Endothelial cell of umbilical vein (primary cell): Measurements from ENCODE around the gene C1orf115. TPM values are rescaled to one million over a fixed set of nuclear protein-coding genes. Genes with fewer than 3 reads are reported as not detected.

ENCODE experiments used
- BruUV-seq: library from RNA; stranded (reverse); fragments of 400-500 nt; replicated peaks from 2 replicates; lab custom pipeline; 2021; lab: Mats Ljungman, UMichigan
- CTCF ChIA-PET: fragments of 300-600, 350-600 bp; sonication (Branson Sonifier 250); formaldehyde crosslinking; loops from one replicate; lab custom pipeline; 2021; ENCODE audit warnings: antibody characterized with exemption, inconsistent platforms; lab: Charles Lee
- POLR2A ChIA-PET: fragments of 300-600, 350-600 bp; sonication (Branson Sonifier 250); formaldehyde crosslinking; loops from one replicate; lab custom pipeline; 2021; ENCODE audit warnings: antibody characterized with exemption, inconsistent platforms; lab: Charles Lee
- DNase-seq: peaks from one replicate; pipeline ENCODE4 v3.0.0-alpha.2; 2011; ENCODE audit warnings: low read depth, low spot score
- FAIRE-seq: peaks from 2 replicates; lab custom pipeline; 2011; peaks lifted over from hg19 to GRCh38; lab: Jason Lieb, UNC
- H2AFZ ChIP-seq: 2 replicates; pipeline ENCODE4 v1.6.0; 2012; ENCODE audit warnings: low read depth, low read length, control low read depth, inconsistent platforms
- H3K27ac ChIP-seq: 2 replicates; pipeline ENCODE4 v1.5.1; 2011; ENCODE audit warnings: low read depth, mild to moderate bottlenecking, control low read depth, low read length, moderate library complexity; ENCODE audit not compliant: insufficient read depth
- H3K27me3 ChIP-seq, 2 experiments: 2 replicates each; pipeline versions ENCODE4 v1.6.0 to v1.6.1; 2011; ENCODE audit warnings: low read length in 2 of 2, mixed read lengths in 1 of 2; ENCODE audit not compliant: control insufficient read depth in 2 of 2, insufficient read depth in 2 of 2
- H3K36me3 ChIP-seq, 2 experiments: 2 replicates in 1 of 2; 3 replicates in 1 of 2; pipeline ENCODE4 v1.5.1; 2011; ENCODE audit warnings: low read length in 2 of 2, mild to moderate bottlenecking in 1 of 2, moderate library complexity in 1 of 2; ENCODE audit not compliant: control insufficient read depth in 2 of 2, insufficient read depth in 2 of 2; ENCODE audit errors: extremely low read depth in 1 of 2
- H3K4me1 ChIP-seq: 3 replicates; pipeline ENCODE4 v1.5.1; 2011; ENCODE audit warnings: mild to moderate bottlenecking, low read length; ENCODE audit not compliant: control insufficient read depth, insufficient read depth; ENCODE audit errors: extremely low read depth
- H3K4me2 ChIP-seq: 2 replicates; pipeline ENCODE4 v1.6.1; 2011; ENCODE audit warnings: low read length, control low read depth, mixed read lengths; ENCODE audit not compliant: insufficient read depth
- H3K4me3 ChIP-seq, 3 experiments: fragments of 200-600 bp in 1 of 3; sonication (generic), shearing (Covaris generic) in 1 of 3; replicated peaks in 1 of 3; 2 replicates each; pipeline ENCODE4 v1.5.1; 2011 to 2016; ENCODE audit warnings: control low read depth in 3 of 3, low read length in 3 of 3, mild to moderate bottlenecking in 2 of 3, inconsistent platforms in 1 of 3, low read depth in 1 of 3, moderate library complexity in 1 of 3; ENCODE audit not compliant: insufficient read depth in 1 of 3
- H3K79me2 ChIP-seq: 2 replicates; pipeline ENCODE4 v1.6.0; 2012; ENCODE audit warnings: low read length, inconsistent platforms; ENCODE audit not compliant: control insufficient read depth, insufficient read depth
- H3K9ac ChIP-seq: replicated peaks from 2 replicates; pipeline ENCODE3; 2011; ENCODE audit warnings: low read length, control low read depth; ENCODE audit not compliant: insufficient read depth; ENCODE audit errors: extremely low read depth
- H3K9me1 ChIP-seq: replicated peaks from 3 replicates; pipeline ENCODE4 v1.6.0; 2011; ENCODE audit warnings: mild to moderate bottlenecking, low read length; ENCODE audit not compliant: control insufficient read depth, insufficient read depth; ENCODE audit errors: extremely low read depth
- H3K9me3 ChIP-seq: replicated peaks from 2 replicates; pipeline ENCODE4 v1.5.1; 2012; ENCODE audit warnings: low read length, inconsistent platforms; ENCODE audit not compliant: control insufficient read depth, insufficient read depth
- H4K20me1 ChIP-seq: replicated peaks from 2 replicates; pipeline ENCODE3; 2011; ENCODE audit warnings: mild to moderate bottlenecking, low read length; ENCODE audit not compliant: control insufficient read depth, insufficient read depth; ENCODE audit errors: extremely low read depth
- EZH2 ChIP-seq: IDR thresholded peaks from 2 replicates; pipeline ENCODE4 v1.6.1; 2012; ENCODE audit warnings: borderline replicate concordance, low read depth, mild to moderate bottlenecking, moderate library complexity, low read length, inconsistent platforms; ENCODE audit not compliant: severe bottlenecking
- JUN ChIP-seq: IDR thresholded peaks from 2 replicates; pipeline ENCODE4 v1.6.1; 2011; ENCODE audit warnings: borderline replicate concordance, low read depth; ENCODE audit not compliant: insufficient read length, insufficient read depth
- MYC ChIP-seq: IDR thresholded peaks from one replicate; pipeline ENCODE4 v1.6.1; 2011; ENCODE audit warnings: mild to moderate bottlenecking, low read depth, low read length
- dilution Hi-C: fragments of 300-500 bp; cut with MboI; formaldehyde crosslinking; loops from one replicate; pipeline ENCODE4 v1.15.0; 2019; ENCODE audit warnings: low sequenced_read_pairs; ENCODE audit not compliant: extremely low pct_ligation_motif_present
- intact Hi-C: fragments of 100-400 bp; cut with micrococcal nuclease; formaldehyde crosslinking; loops from one replicate; pipeline ENCODE4 v1.10.0; 2022
- polyA plus RNA-seq, 4 experiments: library from polyadenylated mRNA; depleted of rRNA in 3 of 4; stranded (reverse) in 3 of 4; unstranded in 1 of 4; fragments of >200 nt; gene quantifications; 2 replicates each; pipeline versions ENCODE4 v1.2.1 to v1.2.3, GENCODE V29; 2011 to 2012; ENCODE audit warnings: missing spikeins in 1 of 4
- total RNA-seq: library from RNA; stranded (reverse); gene quantifications from 2 replicates; pipeline ENCODE4 v1.2.3, GENCODE V29; 2021
- TF ChIP-seq, protein P1 (sequence below): IDR thresholded peaks from 2 replicates; pipeline ENCODE4 v1.6.1; 2011; ENCODE audit not compliant: insufficient read depth, insufficient read length

Gene C1orf115
- total and polyA plus RNA-seq, 2 donors (not counting 3 experiments of a cell fraction or from before 2014, with no cell fraction given): 11.1 to 16.4 TPM

DNA sequence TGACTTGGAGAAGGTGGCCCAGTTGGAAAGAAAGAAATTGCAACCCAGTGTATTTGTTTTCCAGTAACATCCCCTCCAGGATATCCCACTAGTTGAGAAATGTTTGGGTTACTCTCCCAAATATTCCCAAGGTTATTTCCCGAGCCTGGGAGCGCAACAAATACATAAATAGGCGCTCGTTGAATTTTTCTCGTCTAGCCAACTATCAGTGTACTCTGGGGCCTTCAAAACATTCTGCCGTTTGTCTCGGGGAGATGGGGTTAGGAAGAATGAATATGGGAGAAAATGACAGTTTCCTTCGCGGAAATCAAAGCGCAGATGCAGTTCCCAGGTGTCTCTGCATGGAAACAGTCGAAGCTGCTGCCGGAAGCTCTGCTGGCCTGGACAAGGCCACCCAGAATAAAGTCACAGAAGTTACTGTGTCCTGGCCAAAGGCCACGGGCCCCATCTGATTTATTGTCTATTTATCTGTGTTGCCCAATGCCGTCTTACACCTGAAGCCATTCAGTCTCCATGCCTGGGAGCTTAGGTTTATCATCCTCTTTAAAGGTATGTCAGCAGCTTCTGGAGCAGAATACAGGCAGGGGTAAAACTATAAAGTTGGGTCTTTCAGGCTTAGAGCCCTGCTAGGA, 1.0 kb downstream of the C1orf115 start:
- intact Hi-C loops (loop anchor here (5.0 kb wide), 1 partner anchor 164 kb away; the partner anchor contains the start of gene MARK1), dilution Hi-C loops (no loop called here)
- H2AFZ ChIP-seq: peak overlapping the region; percentile 92
- H3K79me2 ChIP-seq: peaks cover 15% of the 10 kb centered on the region
- no peaks in the 10 kb centered on the region for H3K9me3 ChIP-seq
- H3K9me1 ChIP-seq: no peaks in the 10 kb centered on the region
- TSS peak; percentile 39 for BruUV-seq
- DNase-seq: no peak
- no peak overlapping the region for H3K27ac ChIP-seq
- peak; percentile 66 for FAIRE-seq
- POLR2A ChIA-PET: no interaction called here
- H3K4me3 ChIP-seq: peak overlapping the region; percentile 61 to 78 (median 78)
- CTCF ChIA-PET: interaction anchor here (0.6 to 7.3 kb wide), 11 partner anchors 8 to 395 kb away, joined by 3 to 83 read pairs (median 4); partner anchors contain the start of genes MTARC1 and MTARC2
- peak overlapping the region; percentile 84 for H3K4me2 ChIP-seq
- no peaks in the 10 kb centered on the region for H4K20me1 ChIP-seq
- TF ChIP-seq EZH2 (no peak), JUN (no peak), MYC (no peak)
- peak overlapping the region; percentile 51 for H3K9ac ChIP-seq
- no peaks in the 10 kb centered on the region for H3K27me3 ChIP-seq
- peaks cover 17% of the 10 kb centered on the region for H3K4me1 ChIP-seq
- H3K36me3 ChIP-seq: no peaks in the 10 kb centered on the region

DNA sequence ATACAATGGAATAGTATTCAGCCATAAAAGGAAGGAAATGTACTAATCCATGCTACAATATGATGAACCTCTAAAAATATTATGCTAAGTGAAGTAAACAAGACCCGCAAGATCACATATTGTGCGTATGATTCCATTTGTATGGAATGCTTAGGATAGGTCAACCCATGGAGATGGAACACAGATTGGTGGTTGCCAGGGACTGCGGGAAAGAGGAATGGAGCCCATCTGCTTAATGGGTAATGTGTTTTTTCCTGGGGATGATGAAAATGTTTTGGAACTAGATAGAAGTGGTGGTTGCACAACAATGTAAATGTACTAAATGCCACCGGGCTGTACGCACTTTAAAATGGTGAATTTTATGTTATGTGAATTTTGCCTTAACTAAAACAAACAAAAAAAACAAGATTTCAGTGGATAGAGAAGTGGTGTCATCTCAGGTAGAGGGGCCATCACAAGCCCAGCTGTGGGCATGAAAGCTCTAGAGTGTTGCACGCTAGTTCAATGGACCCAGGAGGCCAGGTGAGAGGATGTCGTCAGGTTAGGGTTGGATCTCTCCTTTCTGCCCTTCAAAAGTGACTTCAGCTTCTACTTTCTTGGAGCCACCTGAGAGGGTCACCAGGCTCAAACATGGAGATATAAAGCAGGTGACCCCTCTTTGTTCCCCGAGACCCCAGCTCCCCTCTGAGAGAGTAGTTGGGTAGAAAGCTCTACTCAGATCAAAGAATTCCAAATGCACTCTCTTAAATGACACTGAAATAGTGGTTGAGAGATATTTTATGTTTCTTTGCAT, 2.5 kb downstream of the C1orf115 start:
- Histone ChIP-seq H3K4me3 (no peak overlapping the region), H2AFZ (no peak overlapping the region), H3K4me1 (peaks cover 17% of the 10 kb centered on the region), H3K4me2 (no peak overlapping the region), H3K9me1 (no peaks in the 10 kb centered on the region), H3K27ac (no peak overlapping the region), H4K20me1 (no peaks in the 10 kb centered on the region), H3K79me2 (peaks cover 15% of the 10 kb centered on the region), H3K9ac (no peak overlapping the region), H3K36me3 (peaks cover 0 to 10% of the 10 kb centered on the region in 2 experiments), H3K9me3 (no peaks in the 10 kb centered on the region), H3K27me3 (no peaks in the 10 kb centered on the region)
- ChIA-PET CTCF (interaction anchor here (0.9 to 7.3 kb wide), 7 partner anchors 16 to 412 kb away, joined by 3 to 83 read pairs (median 10); no protein-coding TSS in a partner anchor), POLR2A (no interaction called here)
- intact Hi-C loops (loop anchor here (5.0 kb wide), 1 partner anchor 165 kb away; the partner anchor contains the start of gene MARK1), dilution Hi-C loops (no loop called here)
- DNase-seq (no peak), FAIRE-seq (peak; percentile 57)
- TF ChIP-seq, protein P1, sequence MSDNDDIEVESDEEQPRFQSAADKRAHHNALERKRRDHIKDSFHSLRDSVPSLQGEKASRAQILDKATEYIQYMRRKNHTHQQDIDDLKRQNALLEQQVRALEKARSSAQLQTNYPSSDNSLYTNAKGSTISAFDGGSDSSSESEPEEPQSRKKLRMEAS: no peak
- BruUV-seq: no TSS peak
